Spleen (tissue), 11 donors: Measurements from ENCODE around the gene TP53TG3D. TPM values are rescaled to one million over a fixed set of nuclear protein-coding genes. Genes with fewer than 3 reads are reported as not detected.
"Not testable (repeated sequence)": the region's sequence is repeated elsewhere in the genome, so short reads cannot be mapped to it uniquely, and the experiment has no call there.

Experiments
- DNase-seq: peaks from one replicate; pipeline ENCODE4 v3.0.0-alpha.2; 2020
- H3K27ac ChIP-seq, 8 donors: fragments of 200-600 bp; sonication (generic) in 7 of 8; 1 replicate in 4 of 8; 2 replicates in 4 of 8; pipeline versions ENCODE4 v1.5.0 to v1.8.0; 2016 to 2021; ENCODE audit warnings: inconsistent platforms in 4 of 8, mild to moderate bottlenecking in 4 of 8, moderate library complexity in 1 of 8
- H3K27me3 ChIP-seq, 7 donors: fragments of 200-600 bp; sonication (generic) in 6 of 7; replicated peaks in 1 of 7; 1 replicate in 4 of 7; 2 replicates in 3 of 7; pipeline versions ENCODE4 v1.5.0 to v1.8.0; 2016 to 2021; ENCODE audit warnings: inconsistent platforms in 3 of 7, mild to moderate bottlenecking in 1 of 7
- H3K36me3 ChIP-seq, 6 donors: fragments of 200-600 bp; sonication (generic) in 5 of 6; 1 replicate in 4 of 6; 2 replicates in 2 of 6; pipeline versions ENCODE4 v1.5.0 to v1.8.0; 2016 to 2021; ENCODE audit warnings: inconsistent platforms in 2 of 6
- H3K4me1 ChIP-seq, 6 donors: fragments of 200-600 bp; sonication (generic) in 5 of 6; 1 replicate in 3 of 6; 2 replicates in 3 of 6; pipeline versions ENCODE4 v1.5.0 to v1.8.0; 2016 to 2021; ENCODE audit warnings: inconsistent platforms in 3 of 6
- H3K4me3 ChIP-seq, 8 donors: fragments of 200-600 bp; sonication (generic) in 7 of 8; 1 replicate in 4 of 8; 2 replicates in 4 of 8; pipeline versions ENCODE4 v1.5.0 to v1.8.0; 2016 to 2021; ENCODE audit warnings: inconsistent platforms in 4 of 8, mild to moderate bottlenecking in 4 of 8, moderate library complexity in 2 of 8
- H3K9me3 ChIP-seq, 8 donors: fragments of 200-600 bp; sonication (generic) in 7 of 8; 1 replicate in 4 of 8; 2 replicates in 4 of 8; pipeline versions ENCODE4 v1.5.0 to v1.8.0; 2016 to 2021; ENCODE audit warnings: inconsistent platforms in 4 of 8
- WGBS, 5 donors: extraction: QIAGEN DNeasy Blood & Tissue Kit in 3 of 5; methylation state at CpG; one replicate each; pipeline versions ENCODE4 v1.1.5 to v1.1.7; 2013 to 2018; 5-methylcytosine and 5-hydroxymethylcytosine counted together
- intact Hi-C: fragments of 100-400 bp; cut with DNase I; formaldehyde crosslinking; loops from one replicate; pipeline ENCODE4 v1.15.0; 2023; ENCODE audit warnings: low total_unique reads
- polyA plus RNA-seq, 3 donors: library from polyadenylated mRNA; stranded (reverse); fragments of 200-250 nt; gene quantifications; one replicate each; pipeline ENCODE4 v1.2.1, GENCODE V29; 2013
- small RNA-seq, 4 donors: library from RNA; depleted of rRNA; stranded (forward); fragments of <200 nt; gene quantifications; one replicate each; pipeline ENCODE3, GENCODE V24; 2016
- total RNA-seq, 7 donors: library from RNA; depleted of rRNA in 3 of 7; stranded (reverse); fragments of >200 nt in 3 of 7; fragmentation: NEBNext Ultra II Directional in 4 of 7; extraction: Animal tissue kit (Norgen Biotek cat#: 25700) in 4 of 7; gene quantifications; one replicate each; pipeline versions ENCODE4 v1.1.0 to v1.2.1, GENCODE V29; 2016 to 2021
- donor health status: healthy with polysubstance abuse.
- donor health status: DM: no; HTN: no; CAD: no; lungs with moderate emphysema.
- donor health status: DM: no; HTN: no; CAD: no.
- donor health status: Bipolar disorder and iron deficiency.
- donor health status: healthy.
- donor health status: DM: no; HTN: no; CAD: no.
- donor health status: DM: yes; HTN: yes; CAD: no.

TP53TG3D gene
- total and polyA plus RNA-seq, 10 donors: 0.32 to 1.2 (median 0.48) TPM; not detected in 6

GRCh38 chr16:32302776-32303175, 49.7 kb downstream of the TP53TG3D start:
- intact Hi-C loops, H3K36me3 ChIP-seq, DNase-seq, H3K4me1 ChIP-seq, H3K9me3 ChIP-seq, H3K4me3 ChIP-seq, H3K27ac ChIP-seq, H3K27me3 ChIP-seq: not testable (repeated sequence)
- no CpG with 5 or more reads among the region's 4 CpGs for WGBS, 5 donors

Small RNAs within 50 kb of the gene (small RNA-seq; reads per million reads assigned to genes)
- gene AC133485.1: 0 reads per million in 4 donors
- 0 reads per million in 4 donors for gene AC140878.1
